Measurements from ENCODE around the gene UBAP2L.

Gene UBAP2L

DNA sequence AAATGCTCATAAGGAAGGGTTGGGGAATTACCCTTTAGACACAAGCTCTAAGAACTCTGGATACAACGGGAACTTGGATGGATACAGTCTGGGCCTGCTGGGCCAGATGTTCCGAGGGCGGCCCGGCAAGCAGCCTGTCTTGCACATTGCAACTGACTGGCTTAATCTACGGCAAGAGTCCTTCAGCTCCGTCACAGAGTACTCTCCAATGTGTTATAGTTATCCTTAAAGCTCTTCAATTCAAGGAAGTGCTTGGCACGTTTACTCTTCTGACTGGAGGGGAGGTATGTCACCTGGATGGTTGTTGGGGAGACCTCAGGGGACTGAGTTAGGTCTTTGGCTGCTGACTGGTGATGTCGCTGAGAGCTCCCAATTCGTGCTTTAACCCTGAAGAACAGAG, 13.5 kb upstream of the UBAP2L start:
- H3K4me1 ChIP-seq (ENCODE audit: control insufficient read depth, insufficient read depth, low read length): peaks cover 8% of the 10 kb centered on the region
- peaks cover 46% of the 10 kb centered on the region for H3K36me3 ChIP-seq (ENCODE audit: insufficient read depth, low read length)
- no peak overlapping the region for H3K4me2 ChIP-seq (ENCODE audit: low read length)
- no peak overlapping the region for H3K4me3 ChIP-seq (ENCODE audit: low read length)
- no peaks in the 10 kb centered on the region for H3K9me3 ChIP-seq (replicated peaks; ENCODE audit: low read length)
- no peak overlapping the region for H3K9ac ChIP-seq (ENCODE audit: low read depth, low read length)
- no peaks in the 10 kb centered on the region for H3K27me3 ChIP-seq (ENCODE audit: control insufficient read depth, insufficient read depth, low read length)

DNA sequence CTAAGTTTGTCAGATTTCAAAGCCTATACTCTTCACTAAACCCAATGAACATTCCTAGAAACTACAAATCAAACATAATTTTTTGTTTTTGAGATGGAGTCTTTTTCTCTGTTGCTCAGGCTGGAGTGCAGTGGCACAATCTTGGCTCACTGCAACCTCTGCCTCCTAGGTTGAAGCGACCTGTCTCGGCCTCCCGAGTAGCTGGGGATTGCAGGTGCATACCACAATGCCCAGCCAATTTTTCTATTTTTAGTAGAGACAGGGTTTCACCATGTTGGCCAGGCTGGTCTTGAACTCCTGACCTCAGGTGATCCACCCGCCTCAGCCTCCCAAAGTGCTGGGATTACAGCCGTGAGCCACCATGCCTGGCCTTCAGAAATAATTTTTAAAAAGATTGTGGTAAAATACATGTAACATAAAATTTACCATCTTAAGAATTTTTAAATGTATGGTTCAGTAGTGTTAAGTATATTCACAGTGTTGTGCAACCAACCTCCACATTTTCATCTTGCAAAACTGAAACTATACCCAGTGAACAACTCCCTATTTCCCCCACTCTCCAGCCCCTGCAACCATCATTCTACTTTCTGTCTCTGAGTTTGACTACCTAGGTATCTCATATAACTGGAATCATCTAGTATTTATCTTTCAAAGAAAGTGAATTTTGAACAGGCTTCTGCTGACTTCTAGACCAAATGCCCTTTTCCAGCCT, 11.9 kb upstream of the UBAP2L start:
- Histone ChIP-seq H3K27me3 (ENCODE audit: control insufficient read depth, insufficient read depth, low read length) (no peaks in the 10 kb centered on the region), H3K36me3 (ENCODE audit: insufficient read depth, low read length) (peaks cover 57% of the 10 kb centered on the region), H3K4me3 (ENCODE audit: low read length) (no peak overlapping the region), H3K9me3 (replicated peaks; ENCODE audit: low read length) (no peaks in the 10 kb centered on the region), H3K4me2 (ENCODE audit: low read length) (no peak overlapping the region), H3K9ac (ENCODE audit: low read depth, low read length) (no peak overlapping the region), H3K4me1 (ENCODE audit: control insufficient read depth, insufficient read depth, low read length) (peaks cover 15% of the 10 kb centered on the region)

DNA sequence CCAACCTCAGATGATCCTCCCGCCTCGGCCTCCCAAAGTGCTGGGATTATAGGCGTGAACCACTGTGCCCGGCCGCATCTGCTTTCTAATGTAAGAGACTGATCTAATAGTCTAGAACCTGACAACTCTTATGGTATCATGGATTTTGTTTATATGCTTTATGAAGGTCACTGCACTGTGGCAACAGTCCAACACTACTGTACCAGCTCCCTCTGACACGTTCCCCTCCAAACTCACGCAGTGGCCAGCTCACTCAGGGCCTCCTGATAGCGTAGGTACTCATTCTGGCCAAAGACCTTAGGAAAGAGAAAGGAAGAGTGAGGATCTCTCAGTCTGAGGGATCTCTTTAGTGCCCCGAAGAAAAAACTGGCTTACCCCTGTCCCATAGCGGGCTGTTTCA, 8.7 kb upstream of the UBAP2L start:
- Histone ChIP-seq H3K36me3 (ENCODE audit: insufficient read depth, low read length) (peaks cover 53% of the 10 kb centered on the region), H3K9ac (ENCODE audit: low read depth, low read length) (no peak overlapping the region), H3K4me1 (ENCODE audit: control insufficient read depth, insufficient read depth, low read length) (peaks cover 8% of the 10 kb centered on the region), H3K27me3 (ENCODE audit: control insufficient read depth, insufficient read depth, low read length) (no peaks in the 10 kb centered on the region), H3K9me3 (replicated peaks; ENCODE audit: low read length) (no peaks in the 10 kb centered on the region), H3K4me2 (ENCODE audit: low read length) (no peak overlapping the region), H3K4me3 (ENCODE audit: low read length) (no peak overlapping the region)

GRCh38 chr1:154213274-154213673, 7.5 kb upstream of the UBAP2L start:
- Histone ChIP-seq H3K36me3 (ENCODE audit: insufficient read depth, low read length) (peaks cover 55% of the 10 kb centered on the region), H3K4me2 (ENCODE audit: low read length) (no peak overlapping the region), H3K4me3 (ENCODE audit: low read length) (no peak overlapping the region), H3K27me3 (ENCODE audit: control insufficient read depth, insufficient read depth, low read length) (no peaks in the 10 kb centered on the region), H3K9me3 (replicated peaks; ENCODE audit: low read length) (no peaks in the 10 kb centered on the region), H3K4me1 (ENCODE audit: control insufficient read depth, insufficient read depth, low read length) (peaks cover 8% of the 10 kb centered on the region), H3K9ac (ENCODE audit: low read depth, low read length) (no peak overlapping the region)

- Histone ChIP-seq H3K9ac (ENCODE audit: low read depth, low read length) (no peak overlapping the region), H3K36me3 (ENCODE audit: insufficient read depth, low read length) (peaks cover 34% of the 10 kb centered on the region), H3K9me3 (replicated peaks; ENCODE audit: low read length) (no peaks in the 10 kb centered on the region), H3K4me3 (ENCODE audit: low read length) (peak overlapping the region; percentile 98), H3K27me3 (ENCODE audit: control insufficient read depth, insufficient read depth, low read length) (no peaks in the 10 kb centered on the region), H3K4me1 (ENCODE audit: control insufficient read depth, insufficient read depth, low read length) (peaks cover 29% of the 10 kb centered on the region), H3K4me2 (ENCODE audit: low read length) (peak overlapping the region; percentile 91)
Measured at GRCh38 chr1:154218545-154218944, 2.2 kb upstream of the UBAP2L start.

- no peaks in the 10 kb centered on the region for H3K9me3 ChIP-seq (replicated peaks; ENCODE audit: low read length)
- H3K4me2 ChIP-seq (ENCODE audit: low read length): peak overlapping the region; percentile 91
- no peaks in the 10 kb centered on the region for H3K27me3 ChIP-seq (ENCODE audit: control insufficient read depth, insufficient read depth, low read length)
- H3K36me3 ChIP-seq (ENCODE audit: insufficient read depth, low read length): peaks cover 28% of the 10 kb centered on the region
- peak overlapping the region; percentile 98 for H3K4me3 ChIP-seq (ENCODE audit: low read length)
- H3K4me1 ChIP-seq (ENCODE audit: control insufficient read depth, insufficient read depth, low read length): peaks cover 35% of the 10 kb centered on the region
- H3K9ac ChIP-seq (ENCODE audit: low read depth, low read length): peak overlapping the region; percentile 100
Measured at GRCh38 chr1:154219541-154219940, 1.2 kb upstream of the UBAP2L start.

DNA sequence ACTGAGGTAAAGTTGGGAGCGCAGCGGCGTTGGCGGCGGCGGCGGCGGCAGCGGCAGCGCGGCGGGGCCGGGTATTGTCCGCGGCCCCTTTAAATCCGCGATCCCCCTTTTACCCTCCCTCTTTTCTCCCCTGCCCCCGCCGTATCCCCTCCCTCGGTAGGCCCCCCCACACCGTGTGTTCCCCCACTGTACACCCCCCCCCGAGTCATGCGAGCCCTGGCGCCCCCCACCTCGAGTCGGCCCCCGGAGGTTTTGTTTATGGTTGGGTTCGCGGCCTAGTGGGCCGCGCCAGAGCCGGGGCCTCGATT, 169 bp downstream of the UBAP2L start:
- Histone ChIP-seq H3K4me2 (ENCODE audit: low read length) (peak overlapping the region; percentile 90), H3K4me1 (ENCODE audit: control insufficient read depth, insufficient read depth, low read length) (peaks cover 35% of the 10 kb centered on the region), H3K36me3 (ENCODE audit: insufficient read depth, low read length) (peaks cover 36% of the 10 kb centered on the region), H3K27me3 (ENCODE audit: control insufficient read depth, insufficient read depth, low read length) (no peaks in the 10 kb centered on the region), H3K9me3 (replicated peaks; ENCODE audit: low read length) (no peaks in the 10 kb centered on the region), H3K4me3 (ENCODE audit: low read length) (peak overlapping the region; percentile 88), H3K9ac (ENCODE audit: low read depth, low read length) (peak overlapping the region; percentile 95)

GRCh38 chr1:154221278-154222001, 685 bp downstream of the UBAP2L start:
- no peaks in the 10 kb centered on the region for H3K9me3 ChIP-seq (replicated peaks; ENCODE audit: low read length)
- H3K27me3 ChIP-seq (ENCODE audit: control insufficient read depth, insufficient read depth, low read length): no peaks in the 10 kb centered on the region
- H3K36me3 ChIP-seq (ENCODE audit: insufficient read depth, low read length): peaks cover 42% of the 10 kb centered on the region
- H3K9ac ChIP-seq (ENCODE audit: low read depth, low read length): peak overlapping the region; percentile 95
- peak overlapping the region; percentile 90 for H3K4me2 ChIP-seq (ENCODE audit: low read length)
- H3K4me3 ChIP-seq (ENCODE audit: low read length): peak overlapping the region; percentile 88
- peaks cover 35% of the 10 kb centered on the region for H3K4me1 ChIP-seq (ENCODE audit: control insufficient read depth, insufficient read depth, low read length)

DNA sequence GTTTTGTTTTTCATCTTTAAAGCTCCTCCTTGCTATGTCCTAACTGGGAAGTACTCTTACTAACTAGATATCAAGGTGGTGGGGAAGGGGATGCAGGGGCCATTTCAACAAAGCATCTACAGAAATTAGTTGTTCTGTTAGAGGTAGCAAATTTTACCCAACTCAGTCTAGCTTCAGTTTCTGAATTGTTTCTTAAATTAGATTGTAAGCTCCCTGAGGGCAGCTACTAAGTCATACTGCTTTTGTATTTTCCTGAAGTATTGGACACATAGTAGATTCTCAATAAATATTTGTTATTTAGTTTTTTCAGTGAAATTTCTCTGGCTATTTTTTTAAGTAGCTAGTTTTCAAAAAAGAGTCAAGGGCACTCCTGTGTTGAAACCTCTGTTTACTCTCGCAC, 1.8 kb downstream of the UBAP2L start:
- Histone ChIP-seq H3K27me3 (ENCODE audit: control insufficient read depth, insufficient read depth, low read length) (no peaks in the 10 kb centered on the region), H3K4me3 (ENCODE audit: low read length) (peak overlapping the region; percentile 88), H3K9ac (ENCODE audit: low read depth, low read length) (peak overlapping the region; percentile 95), H3K4me1 (ENCODE audit: control insufficient read depth, insufficient read depth, low read length) (peaks cover 35% of the 10 kb centered on the region), H3K4me2 (ENCODE audit: low read length) (peak overlapping the region; percentile 90), H3K36me3 (ENCODE audit: insufficient read depth, low read length) (peaks cover 47% of the 10 kb centered on the region), H3K9me3 (replicated peaks; ENCODE audit: low read length) (no peaks in the 10 kb centered on the region)

DNA sequence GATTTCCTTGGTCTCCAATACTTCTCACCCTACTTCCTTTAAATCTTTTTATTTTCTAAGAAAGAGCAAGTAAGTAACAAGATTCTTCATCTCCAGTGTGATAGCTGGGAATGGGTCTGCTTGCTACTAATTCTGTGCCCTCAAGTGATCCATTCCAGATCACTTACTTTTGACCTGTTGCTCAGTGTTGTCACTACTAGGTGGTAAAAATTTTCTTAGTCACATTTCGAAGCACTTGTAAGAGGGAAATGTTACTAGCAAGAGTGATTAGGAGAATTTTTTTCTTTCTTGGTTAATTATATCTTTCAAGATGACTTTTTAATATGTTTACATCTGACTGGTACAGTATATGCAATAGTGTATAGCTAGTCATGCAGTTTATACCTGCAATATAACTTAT, 2.2 kb downstream of the UBAP2L start:
- peak overlapping the region; percentile 88 for H3K4me3 ChIP-seq (ENCODE audit: low read length)
- H3K4me2 ChIP-seq (ENCODE audit: low read length): peak overlapping the region; percentile 90
- H3K9me3 ChIP-seq (replicated peaks; ENCODE audit: low read length): no peaks in the 10 kb centered on the region
- peaks cover 47% of the 10 kb centered on the region for H3K36me3 ChIP-seq (ENCODE audit: insufficient read depth, low read length)
- H3K9ac ChIP-seq (ENCODE audit: low read depth, low read length): peak overlapping the region; percentile 14
- H3K4me1 ChIP-seq (ENCODE audit: control insufficient read depth, insufficient read depth, low read length): peaks cover 35% of the 10 kb centered on the region
- H3K27me3 ChIP-seq (ENCODE audit: control insufficient read depth, insufficient read depth, low read length): no peaks in the 10 kb centered on the region

GRCh38 chr1:154223621-154224020, 2.9 kb downstream of the UBAP2L start:
- H3K4me3 ChIP-seq (ENCODE audit: low read length): peak overlapping the region; percentile 88
- H3K4me2 ChIP-seq (ENCODE audit: low read length): peak overlapping the region; percentile 90
- H3K9ac ChIP-seq (ENCODE audit: low read depth, low read length): peak overlapping the region; percentile 14
- H3K4me1 ChIP-seq (ENCODE audit: control insufficient read depth, insufficient read depth, low read length): peaks cover 31% of the 10 kb centered on the region
- H3K9me3 ChIP-seq (replicated peaks; ENCODE audit: low read length): no peaks in the 10 kb centered on the region
- no peaks in the 10 kb centered on the region for H3K27me3 ChIP-seq (ENCODE audit: control insufficient read depth, insufficient read depth, low read length)
- peaks cover 46% of the 10 kb centered on the region for H3K36me3 ChIP-seq (ENCODE audit: insufficient read depth, low read length)

DNA sequence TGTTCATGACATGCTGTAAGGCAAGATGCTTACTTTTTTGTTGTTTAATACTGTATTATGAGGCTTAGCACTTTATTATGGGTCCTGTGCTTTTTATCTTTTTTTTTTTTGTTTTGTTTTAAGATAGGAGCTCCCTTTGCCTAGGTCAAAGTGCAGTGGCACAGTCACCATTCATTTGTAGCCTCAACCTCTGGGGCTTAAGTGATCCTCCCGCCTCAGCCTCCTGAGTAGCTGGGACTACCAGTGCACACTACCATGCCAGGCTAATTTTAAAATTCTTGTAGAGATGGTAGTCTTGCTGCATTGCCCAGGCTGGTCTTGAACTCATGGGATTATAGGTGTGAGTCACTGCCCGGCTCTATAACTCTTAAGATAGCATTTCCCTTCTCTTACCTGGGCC, 4.6 kb downstream of the UBAP2L start:
- Histone ChIP-seq H3K4me1 (ENCODE audit: control insufficient read depth, insufficient read depth, low read length) (peaks cover 24% of the 10 kb centered on the region), H3K4me2 (ENCODE audit: low read length) (no peak overlapping the region), H3K9ac (ENCODE audit: low read depth, low read length) (no peak overlapping the region), H3K4me3 (ENCODE audit: low read length) (no peak overlapping the region), H3K9me3 (replicated peaks; ENCODE audit: low read length) (no peaks in the 10 kb centered on the region), H3K36me3 (ENCODE audit: insufficient read depth, low read length) (peaks cover 54% of the 10 kb centered on the region), H3K27me3 (ENCODE audit: control insufficient read depth, insufficient read depth, low read length) (no peaks in the 10 kb centered on the region)

All from skeletal muscle satellite cell (primary cell).